Nephron (organoid): Measurements from ENCODE around the gene TMEM25.
"Not testable (repeated sequence)": the region's sequence is repeated elsewhere in the genome, so short reads cannot be mapped to it uniquely, and the experiment has no call there.

Source experiments
- H3K27ac Mint-ChIP-seq, 3 experiments: 2 replicates each; pipeline ENCODE4 v1.8.0; 2020; ENCODE audit warnings: mixed read lengths in 3 of 3, mild to moderate bottlenecking in 2 of 3, moderate library complexity in 1 of 3
- H3K27me3 Mint-ChIP-seq: 2 replicates; pipeline ENCODE4 v1.8.0; 2021; ENCODE audit warnings: low read depth, mild to moderate bottlenecking, moderate library complexity, mixed read lengths
- H3K36me3 Mint-ChIP-seq: 2 replicates; pipeline ENCODE4 v1.8.0; 2020; ENCODE audit warnings: low read depth, mixed read lengths
- H3K4me1 Mint-ChIP-seq: 2 replicates; pipeline ENCODE4 v1.8.0; 2020; ENCODE audit warnings: mixed read lengths
- H3K4me3 Mint-ChIP-seq, 3 experiments: 2 replicates each; pipeline ENCODE4 v1.8.0; 2020; ENCODE audit warnings: mild to moderate bottlenecking in 3 of 3, mixed read lengths in 3 of 3, moderate library complexity in 2 of 3
- H3K9me3 Mint-ChIP-seq: 2 replicates; pipeline ENCODE4 v1.8.0; 2020; ENCODE audit warnings: mixed read lengths
- CTCF ChIP-seq, 3 experiments: fragments of 200-600 bp; sonication (generic); IDR thresholded peaks; one replicate each; pipeline ENCODE4 v1.5.0; 2021; ENCODE audit warnings: antibody characterized with exemption in 3 of 3; ENCODE audit not compliant: unreplicated experiment in 3 of 3

Gene TMEM25

DNA sequence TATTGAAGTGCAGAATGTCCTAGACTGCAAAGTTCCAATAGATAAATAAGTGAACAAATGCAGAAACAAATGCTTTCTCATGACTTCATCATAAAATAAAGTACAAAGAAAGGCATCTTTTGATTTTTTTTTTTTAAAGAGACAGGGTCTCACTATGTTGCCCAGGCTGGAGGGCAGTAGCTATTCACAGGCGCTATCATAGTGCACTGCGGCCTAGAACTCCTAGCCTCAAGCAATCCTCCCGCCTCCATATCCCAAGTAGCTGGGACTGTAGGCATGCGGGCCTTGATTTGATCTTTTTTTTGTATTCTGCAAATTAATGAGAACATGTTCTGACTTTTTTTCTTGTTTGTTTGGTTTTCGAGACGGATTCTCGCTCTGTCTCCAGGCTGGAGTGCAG is 43.6 kb downstream of the TMEM25 start:
- Mint-ChIP-seq H3K4me1 (peaks cover 54% of the 10 kb centered on the region), H3K9me3 (no peaks in the 10 kb centered on the region), H3K27me3 (no peaks in the 10 kb centered on the region), H3K36me3 (peaks cover 9% of the 10 kb centered on the region), H3K4me3 (peak overlapping the region; percentile 76 to 86 (median 84)), H3K27ac (peak overlapping the region; percentile 31 to 59 (median 53))
- TF ChIP-seq CTCF (IDR thresholded peaks at IDR 0.05; ENCODE audit: unreplicated experiment in 3 of 3) = no peak

DNA sequence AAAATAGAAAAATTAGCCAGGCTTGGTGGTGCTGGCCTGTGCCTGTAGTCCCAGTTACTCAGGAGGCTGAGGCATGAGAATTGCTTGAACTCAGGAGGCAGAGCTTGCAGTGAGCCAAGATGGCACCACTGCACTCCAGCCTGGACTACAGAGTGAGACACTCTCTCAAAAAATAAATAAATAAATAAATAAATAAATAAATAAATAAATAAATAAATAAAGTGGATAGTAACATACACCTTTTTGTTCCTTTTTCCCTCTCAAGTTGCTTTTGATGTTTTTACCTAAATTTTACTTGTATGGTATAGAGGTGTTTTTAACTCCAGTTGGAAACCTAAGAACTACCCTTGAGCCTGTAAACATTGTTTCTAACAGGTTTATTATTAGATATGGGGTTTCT is 47.0 kb downstream of the TMEM25 start:
- not testable (repeated sequence) for H3K9me3 Mint-ChIP-seq, H3K27ac Mint-ChIP-seq, H3K4me3 Mint-ChIP-seq, H3K27me3 Mint-ChIP-seq
- Mint-ChIP-seq H3K36me3 (peaks cover 21% of the 10 kb centered on the region), H3K4me1 (peaks cover 44% of the 10 kb centered on the region)

GRCh38 chr11:118581057-118581456 is 50.1 kb downstream of the TMEM25 start:
- H3K9me3 Mint-ChIP-seq = no peaks in the 10 kb centered on the region
- H3K27ac Mint-ChIP-seq = no peak overlapping the region
- TF ChIP-seq CTCF (IDR thresholded peaks at IDR 0.05; ENCODE audit: unreplicated experiment in 3 of 3) = no peak
- peaks cover 18% of the 10 kb centered on the region for H3K4me1 Mint-ChIP-seq
- peaks cover 44% of the 10 kb centered on the region for H3K36me3 Mint-ChIP-seq
- no peaks in the 10 kb centered on the region for H3K27me3 Mint-ChIP-seq
- H3K4me3 Mint-ChIP-seq = no peak overlapping the region
